Upper lobe of left lung (tissue), 4 donors: ENCODE results near the gene ADGRL3.

Experiments used
- CTCF ChIP-seq, 6 experiments: fragments of 450-650 bp in 4 of 6; fragments of 200-600 bp in 2 of 6; sonication (generic) in 2 of 6; IDR thresholded peaks; one replicate each; pipeline ENCODE4 v1.5.1; 2016 to 2019; ENCODE audit warnings: antibody characterized with exemption in 6 of 6
- EP300 ChIP-seq, 4 donors: sonication (generic); formaldehyde crosslinking; IDR thresholded peaks; one replicate each; pipeline ENCODE4 v1.5.1; 2017; ENCODE audit warnings: antibody characterized with exemption in 4 of 4, control low read depth in 2 of 4
- POLR2A ChIP-seq, 4 donors: fragments of 450-650 bp; IDR thresholded peaks; one replicate each; pipeline ENCODE4 v1.5.1; 2016 to 2017; ENCODE audit warnings: antibody characterized with exemption in 4 of 4, mild to moderate bottlenecking in 2 of 4
- POLR2AphosphoS5 ChIP-seq, 2 donors: sonication (generic); formaldehyde crosslinking; IDR thresholded peaks; one replicate each; pipeline ENCODE4 v1.5.1; 2017; ENCODE audit warnings: antibody characterized with exemption in 2 of 2

GRCh38 chr4:61514991-61515390, 314.9 kb downstream of the ADGRL3 start:
- TF ChIP-seq POLR2A (IDR thresholded peaks at IDR 0.05) = no peak
- TF ChIP-seq CTCF (IDR thresholded peaks at IDR 0.05) = no peak
- TF ChIP-seq POLR2AphosphoS5 (IDR thresholded peaks at IDR 0.05) = no peak
- no peak for TF ChIP-seq EP300 (IDR thresholded peaks at IDR 0.05)
